HG03025 (cell line): ENCODE data around the gene P3H3.

Source experiments
- ATAC-seq: cut with Tn5 transposase; IDR thresholded peaks from one replicate; pipeline ENCODE4 v1.9.1; 2021; ENCODE audit warnings: mild to moderate bottlenecking, moderate library complexity; ENCODE audit not compliant: unreplicated experiment, low FRiP score

P3H3 gene

DNA sequence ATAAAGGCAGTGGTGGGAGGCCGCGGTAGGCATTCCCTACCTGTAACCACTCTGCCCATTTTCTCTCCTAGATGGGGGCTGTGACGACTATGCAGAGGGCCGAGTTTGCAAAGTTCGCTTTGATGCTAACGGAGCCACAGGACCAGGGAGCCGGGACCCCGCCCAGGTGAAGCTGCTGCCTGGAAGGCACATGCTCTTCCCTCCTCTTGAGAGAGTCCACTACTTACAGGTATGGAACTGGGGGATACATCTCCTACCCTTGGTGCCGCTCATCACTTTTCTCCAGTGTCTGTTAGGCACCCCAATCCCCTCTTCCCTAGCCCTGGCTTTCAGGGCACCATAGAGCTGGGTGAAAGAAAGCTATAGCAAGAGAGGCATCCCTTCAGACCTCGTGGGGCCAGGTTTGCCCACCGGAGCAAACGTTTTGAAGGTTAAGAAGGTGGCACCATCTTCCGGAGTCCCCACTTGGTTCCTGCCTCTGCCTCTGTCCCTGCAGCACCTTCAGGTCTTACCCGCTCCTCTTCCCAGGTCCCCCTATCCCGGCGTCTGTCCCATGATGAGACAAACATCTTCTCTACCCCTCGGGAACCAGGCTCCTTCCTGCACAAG is 2.0 kb upstream of the P3H3 start:
- ATAC-seq, result no peak

DNA sequence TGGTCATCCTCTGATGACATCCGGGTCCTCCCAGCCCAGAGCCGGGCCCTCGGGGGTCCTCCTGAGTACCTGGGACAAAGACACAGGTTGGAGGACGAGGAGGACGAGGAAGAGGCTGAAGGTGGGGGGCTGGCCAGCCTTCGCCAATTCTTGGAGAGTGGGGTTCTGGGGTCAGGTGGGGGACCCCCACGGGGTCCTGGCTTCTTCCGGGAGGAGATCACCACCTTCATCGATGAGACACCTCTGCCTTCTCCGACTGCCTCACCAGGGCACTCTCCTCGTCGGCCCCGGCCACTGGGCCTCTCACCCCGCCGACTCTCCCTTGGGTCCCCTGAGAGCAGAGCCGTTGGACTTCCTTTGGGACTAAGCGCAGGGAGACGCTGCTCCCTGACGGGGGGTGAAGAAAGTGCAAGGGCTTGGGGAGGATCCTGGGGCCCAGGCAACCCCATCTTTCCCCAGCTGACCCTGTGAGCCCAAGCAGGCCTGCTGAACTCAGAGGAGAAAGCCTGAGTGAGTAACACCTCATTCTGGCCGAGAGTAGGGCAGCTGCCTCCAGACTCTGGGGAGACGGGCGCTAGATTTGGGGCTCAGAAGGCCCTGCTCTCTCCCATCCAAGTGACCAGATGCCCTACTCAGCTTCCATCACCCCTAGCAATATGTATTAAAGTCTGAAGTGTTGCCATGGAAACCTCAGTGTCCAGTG is 1.3 kb upstream of the P3H3 start:
- no peak for ATAC-seq

DNA sequence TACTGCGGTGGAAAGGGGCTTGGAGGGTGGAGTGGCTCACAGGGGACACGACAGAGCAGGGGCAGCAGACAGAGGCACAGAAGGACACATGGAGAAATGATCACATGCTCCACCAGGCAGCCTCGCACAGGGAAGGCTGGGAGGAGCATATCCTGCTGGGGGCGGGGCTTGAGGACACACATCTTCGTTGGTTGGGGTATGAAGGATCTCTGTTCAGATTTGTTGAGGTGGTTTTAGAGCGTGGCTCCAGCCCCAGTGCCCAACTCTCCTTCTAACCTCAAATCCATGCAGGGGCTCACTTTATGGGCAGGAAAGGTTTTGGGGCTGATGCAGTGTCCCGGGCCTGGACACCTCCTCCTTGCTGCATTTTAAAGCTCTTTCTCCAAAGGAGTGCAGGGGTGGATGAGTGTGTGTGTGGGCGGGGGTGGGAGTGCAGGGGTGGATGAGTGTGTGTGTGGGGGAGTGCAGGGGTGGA is 733 bp upstream of the P3H3 start:
- ATAC-seq, result no peak

DNA sequence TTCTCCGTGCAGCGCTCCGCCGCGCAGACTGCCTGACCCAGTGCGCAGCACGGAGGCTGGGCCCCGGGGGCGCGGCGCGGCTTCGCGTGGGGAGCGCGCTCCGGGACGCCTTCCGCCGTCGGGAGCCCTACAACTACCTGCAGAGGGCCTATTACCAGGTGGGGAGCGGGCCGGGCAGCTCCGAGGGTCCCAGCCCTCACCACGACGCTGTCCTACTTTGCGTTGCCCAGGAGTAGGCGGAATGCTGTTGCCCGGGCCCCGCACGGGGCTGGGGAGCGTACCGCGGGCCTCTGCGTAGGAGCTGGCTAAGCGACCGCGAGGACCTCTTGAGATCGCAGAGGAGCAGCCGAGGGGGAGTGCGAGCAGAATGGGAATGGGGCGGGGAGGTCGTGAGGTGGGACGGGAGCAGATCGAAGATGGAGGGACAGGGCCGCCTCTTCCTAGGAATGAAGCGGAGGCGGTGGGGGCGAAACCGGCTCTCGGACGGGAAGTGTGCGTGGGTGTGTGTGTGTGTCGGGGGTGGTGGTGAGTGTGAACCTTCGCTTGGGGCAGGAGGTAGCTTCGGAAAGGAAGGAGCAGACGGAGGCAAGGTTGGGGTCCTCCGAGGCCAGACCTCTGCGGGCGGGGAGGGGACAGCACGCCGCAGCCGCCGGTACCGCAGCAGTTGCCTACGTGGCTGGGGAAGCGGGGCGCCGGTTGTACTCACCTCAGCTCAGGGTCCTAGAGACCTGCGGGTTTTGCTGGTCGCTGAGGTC is 751 bp downstream of the P3H3 start:
- ATAC-seq, result no peak

DNA sequence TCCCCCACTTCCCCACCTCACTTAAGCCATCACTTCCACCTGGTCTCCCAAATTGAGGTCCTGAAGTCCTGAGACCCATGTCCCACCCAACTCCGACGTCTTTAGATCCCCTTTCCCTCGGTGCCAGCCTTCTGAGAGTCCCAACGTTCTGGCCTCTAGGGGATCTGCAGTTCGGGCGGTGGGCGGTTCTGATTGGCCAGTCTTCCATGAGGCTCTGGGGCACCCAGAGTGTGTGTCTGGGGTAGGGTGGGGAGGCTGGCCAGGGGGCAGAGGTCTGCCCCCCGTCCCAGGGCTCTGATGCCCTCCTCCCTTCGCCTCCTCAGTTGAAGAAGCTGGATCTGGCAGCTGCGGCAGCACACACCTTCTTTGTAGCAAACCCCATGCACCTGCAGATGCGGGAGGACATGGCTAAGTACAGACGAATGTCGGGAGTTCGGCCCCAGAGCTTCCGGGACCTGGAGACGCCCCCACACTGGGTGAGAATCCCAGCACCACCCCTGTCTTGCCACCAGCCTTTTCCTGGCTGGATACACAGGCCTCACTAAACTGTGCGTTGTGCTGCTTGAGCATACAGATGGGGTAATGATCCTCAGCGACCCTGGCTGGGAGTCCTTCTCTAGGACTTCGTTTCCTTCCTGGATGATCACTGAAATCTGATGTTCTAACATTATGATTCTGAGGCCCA is 1.5 kb downstream of the P3H3 start:
- no peak for ATAC-seq

DNA sequence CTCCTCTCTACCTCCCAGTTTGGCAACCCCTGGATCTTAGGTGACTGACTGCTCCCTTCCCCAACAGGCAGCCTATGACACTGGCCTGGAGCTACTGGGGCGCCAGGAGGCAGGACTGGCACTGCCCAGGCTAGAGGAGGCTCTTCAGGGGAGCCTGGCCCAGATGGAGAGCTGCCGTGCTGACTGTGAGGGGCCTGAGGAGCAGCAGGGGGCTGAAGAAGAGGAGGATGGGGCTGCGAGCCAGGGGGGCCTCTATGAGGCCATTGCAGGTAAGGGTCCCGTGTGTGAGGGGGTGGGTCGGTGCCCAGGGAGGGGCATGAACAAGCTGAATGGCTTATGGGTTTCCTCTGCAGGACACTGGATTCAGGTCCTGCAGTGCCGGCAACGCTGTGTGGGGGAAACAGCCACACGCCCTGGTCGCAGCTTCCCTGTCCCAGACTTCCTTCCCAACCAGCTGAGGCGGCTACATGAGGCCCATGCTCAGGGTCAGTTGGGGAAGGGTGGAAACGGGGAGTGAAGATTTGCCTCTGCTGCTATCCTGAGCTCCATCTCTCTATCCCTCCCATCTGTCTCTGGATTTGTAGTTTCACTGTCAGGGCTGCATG is 2.2 kb downstream of the P3H3 start:
- no peak for ATAC-seq

DNA sequence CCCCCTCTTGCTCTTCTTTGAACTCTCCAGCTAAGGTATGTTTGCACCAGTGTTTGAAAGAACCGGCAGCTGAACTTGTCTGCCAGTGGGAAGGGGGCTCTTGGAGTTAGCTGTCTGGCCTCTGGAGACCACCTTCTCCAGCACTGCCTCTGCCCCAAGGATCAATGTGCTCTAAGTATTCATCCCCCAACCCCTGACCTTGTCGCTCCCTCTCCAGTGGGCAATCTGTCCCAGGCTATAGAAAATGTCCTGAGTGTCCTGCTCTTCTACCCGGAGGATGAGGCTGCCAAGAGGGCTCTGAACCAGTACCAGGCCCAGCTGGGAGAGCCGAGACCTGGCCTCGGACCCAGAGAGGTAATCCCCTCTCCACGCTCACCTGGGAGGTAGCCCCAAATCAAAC is 2.8 kb downstream of the P3H3 start:
- ATAC-seq, result no peak

DNA sequence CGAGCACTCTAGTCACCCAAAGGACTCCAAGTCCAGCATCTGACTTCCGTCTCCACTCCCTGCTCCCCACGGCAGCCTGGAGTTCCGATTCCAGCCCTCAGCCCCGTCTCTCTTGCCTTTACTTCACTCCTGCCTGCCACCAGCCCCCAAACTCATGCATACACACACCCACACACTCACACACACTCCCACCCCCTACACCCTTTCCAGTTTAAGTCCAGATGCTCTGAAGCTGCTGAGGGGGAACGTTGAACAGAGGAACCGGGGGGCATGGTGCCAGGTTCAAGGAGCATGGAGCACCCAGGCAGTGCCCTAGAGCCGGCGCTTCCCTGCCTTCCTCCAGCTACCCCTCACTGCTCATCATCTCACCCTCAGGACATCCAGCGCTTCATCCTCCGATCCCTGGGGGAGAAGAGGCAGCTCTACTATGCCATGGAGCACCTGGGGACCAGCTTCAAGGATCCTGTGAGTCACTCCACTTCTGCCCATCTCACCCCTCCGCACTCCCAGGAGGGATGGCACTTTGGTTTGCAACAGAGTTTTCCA is 3.3 kb downstream of the P3H3 start:
- no peak for ATAC-seq

DNA sequence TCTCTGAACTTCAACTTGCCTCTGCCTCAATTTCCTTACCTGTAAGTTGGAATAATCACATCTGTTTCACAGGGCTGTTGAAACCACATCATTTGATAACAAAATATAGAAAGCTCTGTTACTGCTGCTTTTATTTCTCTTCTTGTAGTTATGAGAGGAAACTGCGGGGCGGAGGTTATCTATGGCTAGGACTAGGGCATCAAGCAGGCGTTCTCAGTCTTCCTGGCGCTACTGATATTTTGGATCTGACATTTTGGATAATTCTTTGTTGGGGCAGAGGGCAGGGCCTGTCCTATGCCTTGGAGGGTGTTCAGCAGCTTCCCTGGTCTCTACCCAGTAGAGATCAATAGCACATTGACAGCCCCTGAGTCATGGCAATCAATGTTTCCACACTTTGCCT is 3.9 kb downstream of the P3H3 start:
- ATAC-seq, result no peak

DNA sequence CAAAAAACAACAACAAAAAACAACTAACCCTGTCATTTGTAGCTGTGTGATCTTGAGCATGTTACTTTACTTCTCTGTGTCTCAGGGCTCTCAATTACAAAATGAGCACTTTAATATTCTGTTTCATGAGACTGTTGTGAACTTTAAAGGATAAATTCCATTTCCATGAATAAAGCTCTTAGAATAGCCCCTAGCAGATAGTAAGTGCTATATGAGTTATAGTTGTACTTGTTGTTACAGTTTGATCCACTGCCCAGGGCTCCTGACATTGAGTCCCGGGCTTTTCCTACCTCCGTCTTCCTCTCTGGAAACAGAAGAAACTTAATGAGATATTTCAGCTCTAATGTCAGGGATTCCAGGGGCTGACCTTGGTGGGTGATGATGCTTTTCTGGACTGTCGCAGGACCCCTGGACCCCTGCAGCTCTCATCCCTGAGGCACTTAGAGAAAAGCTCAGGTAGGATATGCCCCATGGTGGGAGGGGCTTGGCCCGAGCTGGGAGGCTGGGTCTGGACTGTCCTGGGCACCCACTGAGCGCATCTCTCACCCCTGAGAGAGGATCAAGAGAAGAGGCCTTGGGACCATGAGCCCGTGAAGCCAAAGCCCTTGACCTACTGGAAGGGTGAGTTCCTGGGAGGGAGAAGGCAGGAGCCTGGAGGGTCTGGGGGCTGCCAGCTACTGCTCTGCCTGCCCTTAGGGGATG is 5.1 kb downstream of the P3H3 start:
- no peak for ATAC-seq

DNA sequence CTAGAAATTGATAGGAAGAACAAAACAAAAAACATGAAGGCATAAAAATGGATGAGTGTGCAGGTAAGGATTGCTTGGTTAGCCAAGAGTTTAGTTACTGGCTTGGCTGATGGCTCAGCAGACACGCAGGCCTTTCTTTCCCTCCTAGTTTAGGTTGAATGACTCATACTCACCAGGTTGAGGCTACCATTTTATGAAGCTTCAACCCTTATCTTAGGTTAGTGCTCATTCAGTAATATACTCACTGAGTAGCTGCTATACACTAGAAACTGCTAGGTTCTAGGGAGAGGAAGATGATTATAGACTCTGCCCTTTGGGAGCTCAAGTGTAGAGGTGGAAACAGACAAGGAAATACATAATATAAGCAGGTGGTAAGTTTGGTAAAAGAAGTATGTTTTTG is 6.0 kb downstream of the P3H3 start:
- ATAC-seq, result no peak

DNA sequence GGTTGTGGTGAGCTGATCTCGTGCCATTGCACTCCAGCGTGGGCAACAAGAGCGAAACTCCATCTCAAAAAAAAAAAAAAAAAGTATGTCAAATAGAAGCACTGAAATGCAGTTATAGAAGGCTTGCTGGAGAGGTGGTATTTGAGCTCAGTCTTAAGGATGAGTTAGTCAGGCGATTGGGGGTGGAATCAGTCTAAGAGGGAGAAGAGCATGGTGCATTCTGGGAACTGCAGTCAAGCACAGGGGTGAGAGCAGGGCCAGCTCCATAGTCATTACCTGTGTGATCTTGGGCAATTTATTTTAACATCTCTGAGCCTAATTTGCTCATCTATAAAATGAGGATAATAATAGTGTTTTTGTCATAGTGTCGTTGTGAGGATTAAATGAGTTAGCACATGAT is 6.7 kb downstream of the P3H3 start:
- no peak for ATAC-seq

DNA sequence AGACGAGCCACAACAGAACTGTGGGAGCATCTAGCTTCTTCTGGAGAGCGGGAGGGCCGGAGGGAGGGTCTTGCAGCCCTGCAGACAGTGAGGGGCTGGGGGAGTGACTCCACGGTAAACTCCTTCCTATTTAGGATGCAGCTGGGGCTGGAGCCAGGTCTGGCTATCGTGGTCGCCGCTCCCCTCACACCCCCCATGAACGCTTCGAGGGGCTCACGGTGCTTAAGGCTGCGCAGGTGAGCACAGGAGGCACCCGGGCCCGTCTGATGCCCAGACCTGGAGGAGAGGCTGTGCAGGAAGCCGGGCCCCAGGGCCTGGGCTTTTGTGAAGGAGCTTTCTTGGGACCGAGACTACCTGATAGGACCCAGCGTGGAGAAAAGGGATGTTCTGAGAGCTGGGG is 8.6 kb downstream of the P3H3 start:
- ATAC-seq, result no peak

DNA sequence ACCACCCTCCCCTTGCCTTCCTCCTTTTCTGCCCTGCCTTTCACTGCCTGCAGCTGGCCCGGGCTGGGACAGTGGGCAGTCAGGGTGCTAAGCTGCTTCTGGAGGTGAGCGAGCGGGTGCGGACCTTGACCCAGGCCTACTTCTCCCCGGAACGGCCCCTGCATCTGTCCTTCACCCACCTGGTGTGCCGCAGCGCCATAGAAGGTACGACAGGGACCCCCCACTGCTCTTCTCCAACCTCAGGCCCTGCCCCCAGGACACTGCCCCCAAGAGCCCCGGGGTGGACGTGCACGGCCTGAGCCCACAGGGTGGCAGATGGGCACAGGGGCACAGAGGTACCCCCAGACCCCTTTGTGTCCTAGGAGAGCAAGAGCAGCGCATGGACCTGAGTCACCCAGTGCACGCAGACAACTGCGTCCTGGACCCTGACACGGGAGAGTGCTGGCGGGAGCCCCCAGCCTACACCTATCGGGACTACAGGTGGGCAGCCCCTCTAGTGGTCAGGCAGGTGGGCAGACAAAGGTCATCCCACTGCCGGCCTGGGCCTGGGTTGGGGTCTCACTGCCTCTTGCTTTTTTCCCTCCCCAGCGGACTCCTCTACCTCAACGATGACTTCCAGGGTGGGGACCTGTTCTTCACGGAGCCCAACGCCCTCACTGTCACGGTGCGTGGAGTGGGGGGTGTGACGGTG is 9.3 kb downstream of the P3H3 start:
- no peak for ATAC-seq

DNA sequence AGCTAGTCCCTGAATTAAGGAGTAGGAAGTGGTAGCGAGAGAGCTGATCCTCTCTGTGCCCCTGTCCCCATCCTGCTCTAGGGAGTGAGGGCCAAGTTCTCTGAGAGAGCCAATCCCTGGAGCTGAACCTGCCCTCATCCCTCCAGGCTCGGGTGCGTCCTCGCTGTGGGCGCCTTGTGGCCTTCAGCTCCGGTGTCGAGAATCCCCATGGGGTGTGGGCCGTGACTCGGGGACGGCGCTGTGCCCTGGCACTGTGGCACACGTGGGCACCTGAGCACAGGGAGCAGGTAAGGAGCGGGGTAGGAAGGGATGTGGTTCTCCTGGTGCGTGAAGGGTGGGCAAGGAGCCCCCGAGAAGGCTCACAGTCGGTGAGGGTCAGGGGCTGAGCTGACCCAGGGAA is 10.6 kb downstream of the P3H3 start:
- no peak for ATAC-seq

DNA sequence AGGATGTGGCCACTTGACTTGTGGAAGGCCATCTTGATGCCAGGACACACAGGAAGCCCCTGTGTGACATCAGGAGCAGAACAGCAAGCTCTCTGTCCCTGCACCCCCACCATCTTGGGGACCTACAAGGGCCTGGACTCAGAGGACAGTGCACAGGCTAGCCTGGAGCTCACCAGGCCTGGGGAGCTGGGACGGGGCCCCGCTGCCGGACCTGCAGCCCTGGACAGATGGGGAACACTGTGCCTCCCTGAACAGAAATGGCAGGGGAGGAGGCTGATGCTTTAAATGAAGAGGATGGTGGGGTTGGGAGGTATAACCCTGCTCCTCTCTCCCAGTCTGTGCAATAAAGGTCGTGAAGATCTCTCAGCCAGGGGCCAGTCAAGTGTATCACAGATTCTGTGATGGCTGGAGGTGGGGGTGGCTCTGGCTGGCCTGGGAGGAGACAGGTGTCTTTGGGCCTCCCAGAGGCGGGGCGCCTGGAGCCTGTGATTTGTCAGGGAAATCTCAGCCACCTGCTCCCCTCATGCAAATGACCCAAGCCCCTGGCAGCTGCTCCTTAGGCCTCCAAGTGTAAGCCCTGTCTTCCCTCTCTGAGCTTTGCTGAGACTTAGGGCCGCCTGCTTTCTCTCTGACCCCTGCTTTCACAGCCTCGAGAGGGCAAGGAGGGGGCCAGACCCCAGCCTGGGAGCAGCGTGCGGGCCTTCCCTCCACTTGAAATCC is 11.4 kb downstream of the P3H3 start:
- no peak for ATAC-seq

DNA sequence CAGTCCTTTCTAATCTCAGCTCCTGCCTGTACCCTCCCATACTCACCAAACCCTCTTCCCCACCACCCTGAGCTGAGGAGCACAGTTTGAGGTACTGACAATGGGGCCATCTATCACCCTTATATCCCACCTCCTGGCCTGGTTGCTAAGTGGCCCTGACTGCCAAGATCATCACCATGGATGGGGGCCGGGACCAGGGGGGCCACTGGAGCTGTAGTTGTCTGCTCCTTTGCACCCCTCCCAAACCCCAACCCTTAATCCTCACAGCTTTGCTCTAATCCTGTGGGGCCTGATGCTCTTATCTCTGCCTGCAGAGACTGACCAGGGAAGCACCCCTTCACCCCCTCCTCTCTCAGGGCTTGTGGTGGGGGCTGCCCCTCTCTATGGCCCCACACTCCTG is 12.1 kb downstream of the P3H3 start:
- no peak for ATAC-seq

DNA sequence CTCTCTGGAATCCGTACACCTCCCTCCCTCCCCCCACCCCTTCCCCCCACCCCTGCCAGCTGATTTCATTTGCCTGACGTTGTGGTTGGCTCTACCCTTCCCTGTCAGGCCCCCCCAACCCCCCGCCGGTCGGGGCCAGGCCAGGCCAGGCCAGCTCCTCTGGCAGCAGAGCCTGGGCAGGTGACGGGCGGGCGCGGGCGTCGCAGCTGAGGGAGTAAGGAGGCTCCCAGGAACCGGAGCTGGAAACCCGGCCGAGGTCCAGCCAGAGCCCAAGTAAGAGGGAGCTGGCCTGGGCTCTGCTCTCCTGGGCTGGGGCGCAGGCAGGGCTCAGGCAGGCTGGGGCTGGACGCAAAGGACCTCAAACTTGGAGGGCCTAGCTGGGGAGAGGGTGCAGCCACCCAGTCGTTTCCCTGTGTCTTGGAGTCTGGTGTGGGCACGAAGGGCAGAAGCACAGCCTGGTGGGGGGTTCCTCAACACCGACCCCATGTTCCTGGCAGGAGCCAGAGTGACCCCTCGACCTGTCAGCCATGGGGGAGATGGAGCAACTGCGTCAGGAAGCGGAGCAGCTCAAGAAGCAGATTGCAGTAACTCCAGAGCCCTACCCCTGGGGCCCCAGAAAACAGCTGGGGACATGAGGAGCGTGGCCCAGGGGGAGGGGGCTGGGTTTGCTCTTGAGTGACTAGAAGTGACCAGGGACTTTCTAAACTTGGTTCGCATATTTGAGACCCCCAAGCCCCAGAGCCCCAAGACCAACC is 12.7 kb downstream of the P3H3 start, which contains the start of gene GNB3:
TSS of gene GNB3 (plus strand) at position 165 of the 755 bp plus-strand sequence. CDS start at position 528, 363 bp downstream.
- ATAC-seq, result no peak
